Esophagus muscularis mucosa (tissue), 4 donors: ENCODE results near the gene PRSS8. TPM values are rescaled to one million over a fixed set of nuclear protein-coding genes. Genes with fewer than 3 reads are reported as not detected.
"Not testable (repeated sequence)": the region's sequence is repeated elsewhere in the genome, so short reads cannot be mapped to it uniquely, and the experiment has no call there.

Experiments used
- DNase-seq: peaks from one replicate; pipeline ENCODE4 v3.0.0-alpha.2; 2017; ENCODE audit errors: extremely low spot score
- H3K27ac ChIP-seq, 4 donors: fragments of 200-600 bp; sonication (generic); replicated peaks in 1 of 4; 1 replicate in 3 of 4; 2 replicates in 1 of 4; pipeline ENCODE4 v1.5.1; 2016 to 2019; ENCODE audit warnings: mild to moderate bottlenecking in 1 of 4
- H3K27me3 ChIP-seq, 4 donors: fragments of 200-600 bp; sonication (generic); one replicate each; pipeline versions ENCODE4 v1.5.1 to v1.6.0; 2016 to 2019
- H3K36me3 ChIP-seq, 4 donors: fragments of 200-600 bp; sonication (generic); one replicate each; pipeline ENCODE4 v1.5.1; 2016 to 2019
- H3K4me1 ChIP-seq, 4 donors: fragments of 200-600 bp; sonication (generic); one replicate each; pipeline ENCODE4 v1.5.1; 2016 to 2019
- H3K4me3 ChIP-seq, 4 donors: fragments of 200-600 bp; sonication (generic); 1 replicate in 2 of 4; 2 replicates in 2 of 4; pipeline ENCODE4 v1.5.1; 2016 to 2019; ENCODE audit warnings: mild to moderate bottlenecking in 4 of 4, moderate library complexity in 1 of 4
- H3K9me3 ChIP-seq, 4 donors: fragments of 200-600 bp; sonication (generic); 1 replicate in 3 of 4; 2 replicates in 1 of 4; pipeline ENCODE4 v1.5.1; 2016 to 2019
- EP300 ChIP-seq: sonication (generic); formaldehyde crosslinking; IDR thresholded peaks from one replicate; pipeline ENCODE4 v1.6.1; 2017; ENCODE audit warnings: antibody characterized with exemption
- POLR2A ChIP-seq: fragments of 450-650 bp; IDR thresholded peaks from one replicate; pipeline ENCODE4 v1.6.1; 2017; ENCODE audit warnings: antibody characterized with exemption, moderate library complexity, mild to moderate bottlenecking, low read depth
- POLR2AphosphoS5 ChIP-seq, 2 donors: sonication (generic); formaldehyde crosslinking; IDR thresholded peaks; one replicate each; pipeline ENCODE4 v1.6.1; 2017; ENCODE audit warnings: antibody characterized with exemption in 2 of 2
- WGBS: methylation state at CpG from one replicate; pipeline ENCODE4 v1.1.5; 2018; 5-methylcytosine and 5-hydroxymethylcytosine counted together
- intact Hi-C: fragments of 100-400 bp; cut with DNase I; formaldehyde crosslinking; loops from one replicate; pipeline ENCODE4 v1.15.1; 2023
- total RNA-seq, 4 donors: library from RNA; depleted of rRNA; stranded (reverse); fragments of >200 nt; gene quantifications; one replicate each; pipeline versions ENCODE4 v1.1.0 to v1.2.1, GENCODE V29; 2016
- TF ChIP-seq, protein P1 (sequence below), 3 experiments: fragments of 200-600 bp in 2 of 3; fragments of 450-650 bp in 1 of 3; sonication (generic) in 2 of 3; IDR thresholded peaks; one replicate each; pipeline ENCODE4 v1.5.1; 2017 to 2019; ENCODE audit warnings: antibody characterized with exemption in 3 of 3, mild to moderate bottlenecking in 2 of 3, moderate library complexity in 1 of 3

Gene PRSS8
- total RNA-seq, 4 donors from 2014 or later, result 0.34 TPM; not detected in 3

DNA sequence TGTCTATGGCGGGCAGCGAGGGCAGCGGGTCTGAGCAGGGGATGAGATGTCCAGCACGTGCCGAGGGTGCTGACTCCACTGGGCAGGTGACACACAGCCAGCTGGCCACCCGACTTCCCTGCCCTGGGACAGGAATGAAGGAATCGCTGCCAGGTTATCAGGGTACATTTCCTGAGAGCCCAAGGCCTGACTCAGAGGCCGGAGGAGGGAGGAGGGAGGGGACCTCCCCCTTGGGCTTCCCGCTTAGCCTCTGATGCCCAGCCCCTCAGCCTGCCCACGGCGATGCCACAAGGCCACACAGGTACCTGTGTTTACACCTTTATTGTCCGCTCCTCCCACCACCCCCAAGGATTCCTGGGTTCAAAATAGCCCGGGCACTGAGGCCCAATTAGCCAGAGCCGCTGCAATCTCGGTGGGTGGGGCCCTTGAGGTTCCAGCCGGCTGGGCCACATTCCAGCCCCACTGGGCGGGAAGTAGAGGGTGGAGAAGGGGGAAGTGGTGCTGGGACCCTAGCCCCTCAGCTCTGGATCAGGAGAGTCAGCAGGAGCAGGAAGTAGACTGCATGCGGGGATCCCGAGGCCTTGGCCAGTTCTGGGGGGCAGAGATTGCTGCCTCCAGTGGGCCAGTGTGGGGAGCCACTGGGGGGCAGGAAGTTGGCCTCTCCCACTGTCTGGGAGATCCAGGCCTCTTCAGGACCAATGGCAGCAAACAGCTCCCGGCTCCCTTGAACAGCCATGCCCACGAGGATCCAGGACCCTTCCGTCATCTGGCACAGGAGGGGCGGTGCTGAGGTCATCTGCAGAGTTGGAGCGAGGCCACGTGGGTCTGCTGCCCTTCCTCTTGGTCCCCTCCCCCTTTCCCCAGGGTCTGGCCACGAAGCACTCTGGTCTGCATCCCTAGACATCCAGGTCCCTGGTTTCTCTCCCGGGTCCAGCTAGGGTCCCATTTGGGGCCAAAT is 3.4 kb upstream of the PRSS8 start:
- Histone ChIP-seq H3K36me3 (no peaks in the 10 kb centered on the region), H3K4me3 (peak overlapping the region in 3 of 4 donors; percentile 2 to 17 (median 14)), H3K9me3 (no peaks in the 10 kb centered on the region), H3K27ac (peak overlapping the region; percentile 7 to 42 (median 31)), H3K27me3 (peaks cover 0 to 25% (median 1%) of the 10 kb centered on the region in 4 donors), H3K4me1 (peaks cover 29 to 36% (median 30%) of the 10 kb centered on the region in 4 donors)
- TF ChIP-seq EP300, result no peak
- TF ChIP-seq POLR2AphosphoS5 (IDR thresholded peaks at IDR 0.05), result peak; percentile 25 to 46
- intact Hi-C loops, result no loop called here
- 54% methylated on average over 21 of the region's 27 CpGs for WGBS
- no peak for DNase-seq

DNA sequence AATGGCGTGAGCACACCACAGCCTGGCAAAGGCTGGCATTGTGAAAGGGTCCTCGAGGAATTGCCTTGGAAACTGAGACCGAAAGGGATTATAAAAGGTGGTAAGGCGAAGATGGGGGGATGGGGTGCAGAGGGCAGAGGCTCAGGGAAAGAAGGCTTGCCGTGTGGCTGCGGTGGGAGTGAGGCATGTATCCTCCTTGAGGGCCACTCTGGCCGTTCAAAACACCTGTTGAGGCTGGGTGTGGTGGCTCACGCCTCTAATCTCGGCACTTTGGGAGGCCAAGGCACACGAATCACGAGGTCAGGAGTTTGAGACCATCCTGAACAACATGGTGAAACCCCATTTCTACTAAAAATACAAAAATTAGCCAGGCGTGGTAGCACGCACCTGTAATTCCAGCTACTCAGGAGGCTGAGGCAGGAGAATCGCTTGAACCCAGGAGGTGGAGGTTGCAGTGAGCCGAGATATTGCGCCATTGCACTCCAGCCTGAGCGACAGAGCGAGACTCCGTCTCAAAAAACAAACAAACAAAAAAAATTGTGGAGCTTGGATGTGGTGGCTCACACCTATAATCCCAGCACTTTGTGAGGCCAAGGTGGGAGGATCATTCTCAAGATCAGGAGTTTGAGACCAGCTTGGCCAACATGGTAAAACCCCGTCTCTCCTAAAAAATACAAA is 1.4 kb upstream of the PRSS8 start:
- H3K4me3 ChIP-seq, intact Hi-C loops, H3K9me3 ChIP-seq, DNase-seq, H3K27ac ChIP-seq: not testable (repeated sequence)
- 86% methylated on average over 20 of the region's 20 CpGs for WGBS
- H3K27me3 ChIP-seq, result peaks cover 0 to 25% (median 1%) of the 10 kb centered on the region in 4 donors
- H3K36me3 ChIP-seq, result peaks cover 0 to 15% (median 11%) of the 10 kb centered on the region in 4 donors
- peaks cover 21 to 28% (median 24%) of the 10 kb centered on the region in 4 donors for H3K4me1 ChIP-seq

DNA sequence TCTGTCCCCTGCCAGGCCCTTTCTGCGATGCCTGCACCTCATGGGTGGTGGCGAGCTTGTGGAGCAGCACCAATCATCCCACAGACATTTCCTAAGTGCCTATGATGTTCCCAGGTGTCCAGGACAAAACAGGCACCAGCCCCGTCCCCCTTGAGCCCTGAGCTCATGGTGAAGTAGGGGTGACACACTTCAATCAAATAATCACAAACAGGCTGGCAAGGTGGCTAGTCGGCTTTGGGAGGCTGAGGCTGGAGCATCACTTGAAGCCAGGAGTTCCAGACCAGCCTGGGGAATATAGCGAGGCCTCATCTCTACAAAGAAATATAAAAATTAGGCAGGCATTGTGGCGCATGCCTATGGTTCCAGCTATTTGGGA is 748 bp upstream of the PRSS8 start:
- DNase-seq, result no peak
- Histone ChIP-seq H3K27me3 (peaks cover 0 to 25% (median 1%) of the 10 kb centered on the region in 4 donors), H3K4me3 (no peak overlapping the region), H3K27ac (no peak overlapping the region), H3K4me1 (peaks cover 14 to 22% (median 18%) of the 10 kb centered on the region in 4 donors), H3K9me3 (no peaks in the 10 kb centered on the region), H3K36me3 (peaks cover 6 to 21% (median 17%) of the 10 kb centered on the region in 4 donors)
- intact Hi-C loops, result no loop called here
- TF ChIP-seq, protein P1, sequence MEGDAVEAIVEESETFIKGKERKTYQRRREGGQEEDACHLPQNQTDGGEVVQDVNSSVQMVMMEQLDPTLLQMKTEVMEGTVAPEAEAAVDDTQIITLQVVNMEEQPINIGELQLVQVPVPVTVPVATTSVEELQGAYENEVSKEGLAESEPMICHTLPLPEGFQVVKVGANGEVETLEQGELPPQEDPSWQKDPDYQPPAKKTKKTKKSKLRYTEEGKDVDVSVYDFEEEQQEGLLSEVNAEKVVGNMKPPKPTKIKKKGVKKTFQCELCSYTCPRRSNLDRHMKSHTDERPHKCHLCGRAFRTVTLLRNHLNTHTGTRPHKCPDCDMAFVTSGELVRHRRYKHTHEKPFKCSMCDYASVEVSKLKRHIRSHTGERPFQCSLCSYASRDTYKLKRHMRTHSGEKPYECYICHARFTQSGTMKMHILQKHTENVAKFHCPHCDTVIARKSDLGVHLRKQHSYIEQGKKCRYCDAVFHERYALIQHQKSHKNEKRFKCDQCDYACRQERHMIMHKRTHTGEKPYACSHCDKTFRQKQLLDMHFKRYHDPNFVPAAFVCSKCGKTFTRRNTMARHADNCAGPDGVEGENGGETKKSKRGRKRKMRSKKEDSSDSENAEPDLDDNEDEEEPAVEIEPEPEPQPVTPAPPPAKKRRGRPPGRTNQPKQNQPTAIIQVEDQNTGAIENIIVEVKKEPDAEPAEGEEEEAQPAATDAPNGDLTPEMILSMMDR (IDR thresholded peaks at IDR 0.05), result no peak
- TF ChIP-seq EP300, result no peak
- no peak for TF ChIP-seq POLR2A
- TF ChIP-seq POLR2AphosphoS5 (IDR thresholded peaks at IDR 0.05), result no peak
- WGBS, result 82% methylated on average over 4 of the region's 6 CpGs

DNA sequence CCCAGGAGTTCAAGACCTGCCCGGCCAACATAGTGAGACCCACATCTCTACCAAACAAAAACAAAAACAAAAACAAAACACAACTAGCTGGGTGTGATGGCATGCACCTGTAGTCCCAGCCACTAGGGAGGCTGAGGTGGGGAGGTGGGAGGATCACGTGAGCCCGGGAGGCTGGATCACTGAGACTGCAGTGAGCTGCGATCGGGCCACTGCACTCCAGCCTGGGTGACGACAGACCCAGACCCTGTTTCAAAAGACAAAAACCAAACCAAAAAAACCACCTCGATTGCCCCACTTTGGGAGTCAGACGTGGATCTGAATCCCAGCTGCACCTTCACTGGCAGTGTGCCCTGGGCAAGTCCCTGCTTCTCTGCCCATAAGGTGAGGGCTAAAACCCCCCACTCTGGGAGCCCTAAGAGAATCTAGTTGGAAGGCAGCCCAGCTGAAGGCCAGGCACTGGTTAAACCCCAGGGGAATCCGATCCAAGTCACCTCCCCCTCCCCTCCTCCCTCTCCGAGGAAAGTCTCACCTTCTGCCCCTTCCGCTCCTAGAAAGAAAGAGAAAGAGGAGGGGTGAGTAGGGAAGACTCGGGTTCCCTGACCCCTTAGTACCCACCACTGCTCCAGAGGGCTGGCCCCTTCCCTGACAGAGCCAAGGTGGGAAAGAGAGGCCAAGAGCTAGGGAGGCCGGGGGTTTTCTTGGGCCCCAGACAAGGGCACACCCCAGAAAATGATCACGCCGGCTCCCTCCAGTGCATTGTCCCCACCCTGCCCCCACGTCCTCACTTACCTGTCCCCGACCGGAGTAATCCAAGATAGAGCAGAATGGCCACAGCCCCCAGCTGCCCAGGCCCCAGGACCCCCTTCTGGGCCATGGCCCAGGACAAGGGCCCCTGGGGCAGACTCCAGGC is 647 bp downstream of the PRSS8 start:
- Histone ChIP-seq H3K9me3 (no peaks in the 10 kb centered on the region), H3K36me3 (peaks cover 19 to 35% (median 31%) of the 10 kb centered on the region in 4 donors), H3K4me3 (peak overlapping the region in 1 of 4 donors; percentile 20), H3K4me1 (peaks cover 10 to 21% (median 12%) of the 10 kb centered on the region in 4 donors), H3K27me3 (peaks cover 0 to 25% (median 1%) of the 10 kb centered on the region in 4 donors), H3K27ac (no peak overlapping the region)
- TF ChIP-seq POLR2A, result no peak
- TF ChIP-seq POLR2AphosphoS5 (IDR thresholded peaks at IDR 0.05), result no peak
- TF ChIP-seq, protein P1 (IDR thresholded peaks at IDR 0.05), result no peak
- TF ChIP-seq EP300, result no peak
- intact Hi-C loops, result no loop called here
- DNase-seq, result no peak
- WGBS, result 31% methylated on average over 10 of the region's 18 CpGs

DNA sequence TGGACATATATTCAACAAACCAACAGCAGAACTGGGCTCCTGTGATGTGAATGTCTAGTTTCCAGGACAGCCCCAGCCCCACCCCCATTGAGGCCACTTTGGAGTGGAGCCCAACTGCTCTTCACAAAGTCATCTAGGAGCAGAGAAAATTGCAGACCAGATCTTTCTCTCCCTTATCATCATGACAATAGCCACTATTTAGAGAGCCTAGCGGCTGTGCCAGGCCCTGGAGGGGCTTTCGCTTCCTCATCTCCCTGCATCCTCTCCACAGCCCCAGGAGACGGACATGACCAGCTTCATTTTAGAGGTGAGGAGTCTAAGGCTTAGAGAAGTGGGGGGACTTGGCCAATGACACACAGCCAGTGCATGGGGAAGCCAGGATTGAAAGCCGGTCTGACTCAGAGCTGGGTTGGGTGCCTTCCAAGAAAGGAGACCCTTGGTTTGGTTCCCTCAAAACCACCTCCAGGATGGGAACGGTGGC is 1.4 kb downstream of the PRSS8 start:
- Histone ChIP-seq H3K9me3 (no peaks in the 10 kb centered on the region), H3K4me1 (peaks cover 11 to 21% (median 19%) of the 10 kb centered on the region in 4 donors), H3K4me3 (no peak overlapping the region), H3K27ac (no peak overlapping the region), H3K36me3 (peaks cover 24 to 43% (median 39%) of the 10 kb centered on the region in 4 donors), H3K27me3 (peaks cover 0 to 25% (median 1%) of the 10 kb centered on the region in 4 donors)
- WGBS, result 20% methylated on average over 3 of the region's 5 CpGs
- intact Hi-C loops, result no loop called here
- DNase-seq, result no peak
- TF ChIP-seq POLR2A (no peak), POLR2AphosphoS5 (IDR thresholded peaks at IDR 0.05) (no peak), EP300 (no peak)
- TF ChIP-seq, protein P1 (IDR thresholded peaks at IDR 0.05), result no peak
